AG10803 (cell line): ENCODE measurements around the gene PRKCE.
A peak's percentile ranks its signal among the peaks of the same experiment; 100 is the strongest.

ENCODE experiments used
- DNase-seq: peaks from one replicate; pipeline ENCODE4 v3.0.0; 2010; ENCODE audit warnings: low read depth
- H3K4me3 ChIP-seq: 2 replicates; pipeline ENCODE4 v1.5.1; 2011; ENCODE audit warnings: mild to moderate bottlenecking, low read length, control low read depth
- CTCF ChIP-seq: conservative IDR thresholded peaks from 2 replicates; pipeline ENCODE4 v1.5.1; 2011; ENCODE audit warnings: mild to moderate bottlenecking, low read length, control low read depth, inconsistent platforms

The PRKCE gene

GRCh38 chr2:45823723-45824206 lies 172.3 kb downstream of the PRKCE start:
- TF ChIP-seq CTCF = no peak
- DNase-seq = peak; percentile 53
- H3K4me3 ChIP-seq = no peak overlapping the region

- no peak overlapping the region for H3K4me3 ChIP-seq
- TF ChIP-seq CTCF = no peak
- no peak for DNase-seq
These were observed 173.7 kb downstream of the PRKCE start for GRCh38 chr2:45825001-45825651.

GRCh38 chr2:45826460-45826859 lies 175.0 kb downstream of the PRKCE start:
- no peak for TF ChIP-seq CTCF
- no peak for DNase-seq
- H3K4me3 ChIP-seq = peak overlapping the region; percentile 5

GRCh38 chr2:45826884-45827635 lies 175.6 kb downstream of the PRKCE start:
- H3K4me3 ChIP-seq = peak overlapping the region; percentile 5
- peak; percentile 90 for DNase-seq

GRCh38 chr2:45830322-45830721 lies 178.8 kb downstream of the PRKCE start:
- H3K4me3 ChIP-seq = no peak overlapping the region
- TF ChIP-seq CTCF = no peak
- no peak for DNase-seq

More at GRCh38 chr2:45826884-45827635, 175.6 kb downstream of the PRKCE start:
- TF ChIP-seq CTCF = no peak

GRCh38 chr2:45833301-45833967 lies 182.0 kb downstream of the PRKCE start:
- no peak overlapping the region for H3K4me3 ChIP-seq
- no peak for TF ChIP-seq CTCF
- no peak for DNase-seq
